ENCODE results near the gene KSR1. TPM values are rescaled to one million over a fixed set of nuclear protein-coding genes. Genes with fewer than 3 reads are reported as not detected.

KSR1 gene
- total and polyA plus RNA-seq, 3 donors from 2014 or later, result 44.8 to 80.7 (median 63.7) TPM

- Histone ChIP-seq H3K27me3 (no peaks in the 10 kb centered on the region), H3K4me3 (no peak overlapping the region), H3K9me3 (no peaks in the 10 kb centered on the region), H3K36me3 (ENCODE audit: low read depth, missing control alignments) (no peaks in the 10 kb centered on the region), H3K4me1 (peaks cover 8% of the 10 kb centered on the region), H3K27ac (no peak overlapping the region)
- TF ChIP-seq CTCF (IDR thresholded peaks at IDR 0.05), result no peak
- no peak for TF ChIP-seq POLR2A (IDR thresholded peaks at IDR 0.05)
- no peak for DNase-seq
- intact Hi-C loops (cut with DNase I; ENCODE audit: low total_unique reads), result loop anchor here (10.0 kb wide), 1 partner anchor 361 kb away; no protein-coding TSS in a partner anchor
- WGBS, 2 donors, result 96% methylated on average over 25 of the region's 25 CpGs
Measured at GRCh38 chr17:27605409-27605808, 149.2 kb downstream of the KSR1 start.

- Histone ChIP-seq H3K27me3 (no peaks in the 10 kb centered on the region), H3K4me1 (no peaks in the 10 kb centered on the region), H3K27ac (no peak overlapping the region), H3K4me3 (no peak overlapping the region), H3K9me3 (no peaks in the 10 kb centered on the region), H3K36me3 (ENCODE audit: low read depth, missing control alignments) (no peaks in the 10 kb centered on the region)
- TF ChIP-seq POLR2A (IDR thresholded peaks at IDR 0.05), result no peak
- no peak for TF ChIP-seq CTCF (IDR thresholded peaks at IDR 0.05)
- intact Hi-C loops (cut with DNase I; ENCODE audit: low total_unique reads), result loop anchor here (2.0 to 10.0 kb wide), 2 partner anchors 43 to 363 kb away; no protein-coding TSS in a partner anchor
- DNase-seq, result no peak
- WGBS, 2 donors, result 90 to 96% methylated on average over 12 to 16 of the region's 16 CpGs
Measured at GRCh38 chr17:27607521-27608091, 151.4 kb downstream of the KSR1 start.

GRCh38 chr17:27608328-27609230, 152.3 kb downstream of the KSR1 start:
- no peaks in the 10 kb centered on the region for H3K36me3 ChIP-seq (ENCODE audit: low read depth, missing control alignments)
- DNase-seq, result no peak
- TF ChIP-seq CTCF (IDR thresholded peaks at IDR 0.05) (no peak), POLR2A (IDR thresholded peaks at IDR 0.05) (no peak)
- H3K9me3 ChIP-seq, result no peaks in the 10 kb centered on the region
- intact Hi-C loops (cut with DNase I; ENCODE audit: low total_unique reads), result loop anchor here (10.0 kb wide), 1 partner anchor 364 kb away; no protein-coding TSS in a partner anchor
- 93 to 97% methylated on average over 10 to 11 of the region's 11 CpGs for WGBS, 2 donors
- no peak overlapping the region for H3K4me3 ChIP-seq
- H3K27ac ChIP-seq, result no peak overlapping the region
- H3K27me3 ChIP-seq, result no peaks in the 10 kb centered on the region
- H3K4me1 ChIP-seq, result no peaks in the 10 kb centered on the region

- DNase-seq, result peak; percentile 70
- H3K36me3 ChIP-seq (ENCODE audit: low read depth, missing control alignments), result no peaks in the 10 kb centered on the region
- no peak overlapping the region for H3K27ac ChIP-seq
- no peaks in the 10 kb centered on the region for H3K27me3 ChIP-seq
- intact Hi-C loops (cut with DNase I; ENCODE audit: low total_unique reads), result loop anchor here (10.0 kb wide), 2 partner anchors 55 to 365 kb away; no protein-coding TSS in a partner anchor
- TF ChIP-seq CTCF (IDR thresholded peaks at IDR 0.05) (peak in 2 of 3 experiments; percentile 49 to 51), POLR2A (IDR thresholded peaks at IDR 0.05) (no peak)
- no peak overlapping the region for H3K4me3 ChIP-seq
- WGBS, 2 donors, result 69 to 74% methylated on average over 3 to 11 of the region's 11 CpGs
- H3K9me3 ChIP-seq, result no peaks in the 10 kb centered on the region
- H3K4me1 ChIP-seq, result no peaks in the 10 kb centered on the region
Measured at GRCh38 chr17:27609611-27610303, 153.5 kb downstream of the KSR1 start.

Data from testis (tissue), 3 donors.